CD4-positive, alpha-beta T cell (primary cell): ENCODE measurements around the gene SPATA17. TPM values are rescaled to one million over a fixed set of nuclear protein-coding genes. Genes with fewer than 3 reads are reported as not detected.

Experiments used
- ATAC-seq: fragments of 200-7000 bp; cut with Tn5 transposase; one replicate; pipeline ENCODE4 v1.10.0; 2022; ENCODE audit warnings: mild to moderate bottlenecking; ENCODE audit not compliant: poor library complexity
- CTCF ChIA-PET: fragments of 350-600 bp; sonication (Branson Sonifier 250); formaldehyde crosslinking; loops from one replicate; lab custom pipeline; 2021; ENCODE audit warnings: antibody characterized with exemption, inconsistent platforms; lab: Charles Lee
- POLR2A ChIA-PET: fragments of 350-600 bp; sonication (Branson Sonifier 250); formaldehyde crosslinking; loops from one replicate; lab custom pipeline; 2021; ENCODE audit warnings: antibody characterized with exemption, inconsistent platforms; lab: Charles Lee
- DNase-seq, 14 experiments: peaks; one replicate each; pipeline ENCODE4 v3.0.0-alpha.2; 2013 to 2020; ENCODE audit warnings: mixed read lengths in 2 of 14
- H3K27ac ChIP-seq, 2 donors: one replicate each; pipeline versions ENCODE4 v1.5.1 to v1.7.0; 2013; ENCODE audit warnings: low read length in 2 of 2, low read depth in 1 of 2, mild to moderate bottlenecking in 1 of 2
- H3K27me3 ChIP-seq, 2 experiments: 1 replicate in 1 of 2; 2 replicates in 1 of 2; pipeline versions ENCODE4 v1.6.1 to v1.7.0; 2013; ENCODE audit warnings: low read length in 2 of 2, control low read depth in 1 of 2, mild to moderate bottlenecking in 1 of 2, moderate library complexity in 1 of 2; ENCODE audit not compliant: insufficient read depth in 2 of 2, control insufficient read depth in 1 of 2
- H3K36me3 ChIP-seq: one replicate; pipeline ENCODE4 v1.6.1; 2013; ENCODE audit warnings: low read length, control low read depth; ENCODE audit not compliant: insufficient read depth
- H3K4me1 ChIP-seq: one replicate; pipeline ENCODE4 v1.6.1; 2013; ENCODE audit warnings: low read length, control low read depth; ENCODE audit not compliant: insufficient read depth
- H3K4me3 ChIP-seq: one replicate; pipeline ENCODE4 v1.5.1; 2013; ENCODE audit warnings: mild to moderate bottlenecking, low read length, moderate library complexity
- H3K9me3 ChIP-seq, 2 experiments: 1 replicate in 1 of 2; 2 replicates in 1 of 2; pipeline versions ENCODE4 v1.6.1 to v1.7.0; 2013; ENCODE audit warnings: low read length in 2 of 2, mild to moderate bottlenecking in 2 of 2, control low read depth in 1 of 2, moderate library complexity in 1 of 2; ENCODE audit not compliant: control insufficient read depth in 1 of 2, insufficient read depth in 1 of 2
- H3K27ac Mint-ChIP-seq: one replicate; pipeline ENCODE4 v1.8.0; 2020; ENCODE audit warnings: mixed read lengths
- H3K27me3 Mint-ChIP-seq: one replicate; pipeline ENCODE4 v1.8.0; 2021; ENCODE audit warnings: mixed read lengths
- H3K36me3 Mint-ChIP-seq: one replicate; pipeline ENCODE4 v1.8.0; 2021; ENCODE audit warnings: low read depth, mixed read lengths
- H3K4me1 Mint-ChIP-seq: one replicate; pipeline ENCODE4 v1.8.0; 2021; ENCODE audit warnings: low read depth, mixed read lengths
- H3K4me3 Mint-ChIP-seq: one replicate; pipeline ENCODE4 v1.8.0; 2020; ENCODE audit warnings: mild to moderate bottlenecking, mixed read lengths
- H3K9me3 Mint-ChIP-seq: one replicate; pipeline ENCODE4 v1.8.0; 2020; ENCODE audit warnings: mixed read lengths
- CTCF ChIP-seq: fragments of 200-600 bp; IDR thresholded peaks from one replicate; pipeline ENCODE4 v1.8.0; 2022; ENCODE audit warnings: antibody characterized with exemption, mild to moderate bottlenecking
- intact Hi-C, 2 experiments: fragments of 100-400 bp; cut with DNase I in 1 of 2; cut with micrococcal nuclease in 1 of 2; formaldehyde crosslinking; loops; one replicate each; pipeline versions ENCODE4 v1.15.1 to v1.9.0; 2023 to 2025; cut with DNase I, micrococcal nuclease
- total RNA-seq, 174 experiments: library from RNA in 2 of 174; stranded (reverse) in 2 of 174; gene quantifications; one replicate each; pipeline ENCODE4 v1.2.3 and lab custom pipeline; 2021 to 2026

Gene SPATA17
- total RNA-seq, 2 experiments from 2014 or later: not detected

GRCh38 chr1:217791091-217791490 lies 159.9 kb downstream of the SPATA17 start:
- no peaks in the 10 kb centered on the region for H3K27me3 ChIP-seq
- no peaks in the 10 kb centered on the region for H3K27me3 Mint-ChIP-seq
- H3K9me3 Mint-ChIP-seq: no peaks in the 10 kb centered on the region
- intact Hi-C loops: no loop called here
- no peak for DNase-seq
- H3K4me3 Mint-ChIP-seq: no peak overlapping the region
- no peak overlapping the region for H3K4me3 ChIP-seq
- H3K27ac ChIP-seq: no peak overlapping the region
- H3K4me1 Mint-ChIP-seq: no peaks in the 10 kb centered on the region
- POLR2A ChIA-PET: no interaction called here
- H3K36me3 Mint-ChIP-seq: no peaks in the 10 kb centered on the region
- no peaks in the 10 kb centered on the region for H3K36me3 ChIP-seq
- H3K4me1 ChIP-seq: no peaks in the 10 kb centered on the region
- no peak overlapping the region for H3K27ac Mint-ChIP-seq
- CTCF ChIA-PET: no interaction called here
- peaks cover 0 to 3% of the 10 kb centered on the region in 2 experiments for H3K9me3 ChIP-seq
- ATAC-seq: no peak
- TF ChIP-seq CTCF: no peak

GRCh38 chr1:217805792-217806191 lies 174.6 kb downstream of the SPATA17 start:
- no peak overlapping the region for H3K27ac Mint-ChIP-seq
- no peak overlapping the region for H3K4me3 ChIP-seq
- H3K36me3 ChIP-seq: no peaks in the 10 kb centered on the region
- intact Hi-C loops: no loop called here
- no peaks in the 10 kb centered on the region for H3K36me3 Mint-ChIP-seq
- no peak for DNase-seq
- no peak for ATAC-seq
- H3K27me3 Mint-ChIP-seq: no peaks in the 10 kb centered on the region
- ChIA-PET CTCF (no interaction called here), POLR2A (no interaction called here)
- no peaks in the 10 kb centered on the region for H3K27me3 ChIP-seq
- TF ChIP-seq CTCF: no peak
- H3K4me3 Mint-ChIP-seq: no peak overlapping the region
- no peaks in the 10 kb centered on the region for H3K9me3 ChIP-seq
- no peaks in the 10 kb centered on the region for H3K4me1 Mint-ChIP-seq
- peaks cover 6% of the 10 kb centered on the region for H3K9me3 Mint-ChIP-seq
- no peaks in the 10 kb centered on the region for H3K4me1 ChIP-seq
- no peak overlapping the region for H3K27ac ChIP-seq

GRCh38 chr1:217812175-217812574 lies 181.0 kb downstream of the SPATA17 start:
- Mint-ChIP-seq H3K9me3 (peaks cover 6% of the 10 kb centered on the region), H3K27ac (no peak overlapping the region), H3K4me1 (no peaks in the 10 kb centered on the region), H3K4me3 (no peak overlapping the region), H3K36me3 (no peaks in the 10 kb centered on the region), H3K27me3 (no peaks in the 10 kb centered on the region)
- Histone ChIP-seq H3K9me3 (peaks cover 0 to 3% of the 10 kb centered on the region in 2 experiments), H3K4me1 (no peaks in the 10 kb centered on the region), H3K36me3 (no peaks in the 10 kb centered on the region), H3K27me3 (no peaks in the 10 kb centered on the region), H3K4me3 (no peak overlapping the region), H3K27ac (no peak overlapping the region)
- ATAC-seq: no peak
- intact Hi-C loops: no loop called here
- POLR2A ChIA-PET: no interaction called here
- CTCF ChIA-PET: no interaction called here
- DNase-seq: no peak
- TF ChIP-seq CTCF: no peak
